Endothelial cell of umbilical vein (primary cell): ENCODE data around the gene RSPH6A. TPM values are rescaled to one million over a fixed set of nuclear protein-coding genes. Genes with fewer than 3 reads are reported as not detected.

Source experiments
- BruUV-seq: library from RNA; stranded (reverse); fragments of 400-500 nt; replicated peaks from 2 replicates; lab custom pipeline; 2021; lab: Mats Ljungman, UMichigan
- CTCF ChIA-PET: fragments of 300-600, 350-600 bp; sonication (Branson Sonifier 250); formaldehyde crosslinking; loops from one replicate; lab custom pipeline; 2021; ENCODE audit warnings: antibody characterized with exemption, inconsistent platforms; lab: Charles Lee
- POLR2A ChIA-PET: fragments of 300-600, 350-600 bp; sonication (Branson Sonifier 250); formaldehyde crosslinking; loops from one replicate; lab custom pipeline; 2021; ENCODE audit warnings: antibody characterized with exemption, inconsistent platforms; lab: Charles Lee
- DNase-seq: peaks from one replicate; pipeline ENCODE4 v3.0.0-alpha.2; 2011; ENCODE audit warnings: low read depth, low spot score
- FAIRE-seq: peaks from 2 replicates; lab custom pipeline; 2011; peaks lifted over from hg19 to GRCh38; lab: Jason Lieb, UNC
- H2AFZ ChIP-seq: 2 replicates; pipeline ENCODE4 v1.6.0; 2012; ENCODE audit warnings: low read depth, low read length, control low read depth, inconsistent platforms
- H3K27ac ChIP-seq: 2 replicates; pipeline ENCODE4 v1.5.1; 2011; ENCODE audit warnings: low read depth, mild to moderate bottlenecking, control low read depth, low read length, moderate library complexity; ENCODE audit not compliant: insufficient read depth
- H3K27me3 ChIP-seq, 2 experiments: 2 replicates each; pipeline versions ENCODE4 v1.6.0 to v1.6.1; 2011; ENCODE audit warnings: low read length in 2 of 2, mixed read lengths in 1 of 2; ENCODE audit not compliant: control insufficient read depth in 2 of 2, insufficient read depth in 2 of 2
- H3K36me3 ChIP-seq, 2 experiments: 2 replicates in 1 of 2; 3 replicates in 1 of 2; pipeline ENCODE4 v1.5.1; 2011; ENCODE audit warnings: low read length in 2 of 2, mild to moderate bottlenecking in 1 of 2, moderate library complexity in 1 of 2; ENCODE audit not compliant: control insufficient read depth in 2 of 2, insufficient read depth in 2 of 2; ENCODE audit errors: extremely low read depth in 1 of 2
- H3K4me1 ChIP-seq: 3 replicates; pipeline ENCODE4 v1.5.1; 2011; ENCODE audit warnings: mild to moderate bottlenecking, low read length; ENCODE audit not compliant: control insufficient read depth, insufficient read depth; ENCODE audit errors: extremely low read depth
- H3K4me2 ChIP-seq: 2 replicates; pipeline ENCODE4 v1.6.1; 2011; ENCODE audit warnings: low read length, control low read depth, mixed read lengths; ENCODE audit not compliant: insufficient read depth
- H3K4me3 ChIP-seq, 3 experiments: fragments of 200-600 bp in 1 of 3; sonication (generic), shearing (Covaris generic) in 1 of 3; replicated peaks in 1 of 3; 2 replicates each; pipeline ENCODE4 v1.5.1; 2011 to 2016; ENCODE audit warnings: control low read depth in 3 of 3, low read length in 3 of 3, mild to moderate bottlenecking in 2 of 3, inconsistent platforms in 1 of 3, low read depth in 1 of 3, moderate library complexity in 1 of 3; ENCODE audit not compliant: insufficient read depth in 1 of 3
- H3K79me2 ChIP-seq: 2 replicates; pipeline ENCODE4 v1.6.0; 2012; ENCODE audit warnings: low read length, inconsistent platforms; ENCODE audit not compliant: control insufficient read depth, insufficient read depth
- H3K9ac ChIP-seq: replicated peaks from 2 replicates; pipeline ENCODE3; 2011; ENCODE audit warnings: low read length, control low read depth; ENCODE audit not compliant: insufficient read depth; ENCODE audit errors: extremely low read depth
- H3K9me1 ChIP-seq: replicated peaks from 3 replicates; pipeline ENCODE4 v1.6.0; 2011; ENCODE audit warnings: mild to moderate bottlenecking, low read length; ENCODE audit not compliant: control insufficient read depth, insufficient read depth; ENCODE audit errors: extremely low read depth
- H3K9me3 ChIP-seq: replicated peaks from 2 replicates; pipeline ENCODE4 v1.5.1; 2012; ENCODE audit warnings: low read length, inconsistent platforms; ENCODE audit not compliant: control insufficient read depth, insufficient read depth
- H4K20me1 ChIP-seq: replicated peaks from 2 replicates; pipeline ENCODE3; 2011; ENCODE audit warnings: mild to moderate bottlenecking, low read length; ENCODE audit not compliant: control insufficient read depth, insufficient read depth; ENCODE audit errors: extremely low read depth
- EZH2 ChIP-seq: IDR thresholded peaks from 2 replicates; pipeline ENCODE4 v1.6.1; 2012; ENCODE audit warnings: borderline replicate concordance, low read depth, mild to moderate bottlenecking, moderate library complexity, low read length, inconsistent platforms; ENCODE audit not compliant: severe bottlenecking
- FOS ChIP-seq: IDR thresholded peaks from 2 replicates; pipeline ENCODE4 v1.6.1; 2011; ENCODE audit warnings: mild to moderate bottlenecking, low read length, moderate library complexity, borderline replicate concordance; ENCODE audit not compliant: insufficient read depth
- GATA2 ChIP-seq: IDR thresholded peaks from 2 replicates; pipeline ENCODE4 v1.7.0; 2011; ENCODE audit warnings: low read depth, mild to moderate bottlenecking, moderate library complexity, mixed read lengths, low read length; ENCODE audit not compliant: insufficient read length, insufficient read depth
- JUN ChIP-seq: IDR thresholded peaks from 2 replicates; pipeline ENCODE4 v1.6.1; 2011; ENCODE audit warnings: borderline replicate concordance, low read depth; ENCODE audit not compliant: insufficient read length, insufficient read depth
- MYC ChIP-seq: IDR thresholded peaks from one replicate; pipeline ENCODE4 v1.6.1; 2011; ENCODE audit warnings: mild to moderate bottlenecking, low read depth, low read length
- POLR2A ChIP-seq: IDR thresholded peaks from 2 replicates; pipeline ENCODE4 v1.6.1; 2012; ENCODE audit warnings: low read depth, mild to moderate bottlenecking, control low read depth, low read length
- POLR2AphosphoS5 ChIP-seq: IDR thresholded peaks from 2 replicates; pipeline ENCODE4 v1.6.1; 2012; ENCODE audit warnings: low read depth, mild to moderate bottlenecking, control low read depth, low read length, moderate library complexity; ENCODE audit not compliant: insufficient read depth
- dilution Hi-C: fragments of 300-500 bp; cut with MboI; formaldehyde crosslinking; loops from one replicate; pipeline ENCODE4 v1.15.0; 2019; ENCODE audit warnings: low sequenced_read_pairs; ENCODE audit not compliant: extremely low pct_ligation_motif_present
- intact Hi-C: fragments of 100-400 bp; cut with micrococcal nuclease; formaldehyde crosslinking; loops from one replicate; pipeline ENCODE4 v1.10.0; 2022
- polyA plus RNA-seq, 4 experiments: library from polyadenylated mRNA; depleted of rRNA in 3 of 4; stranded (reverse) in 3 of 4; unstranded in 1 of 4; fragments of >200 nt; gene quantifications; 2 replicates each; pipeline versions ENCODE4 v1.2.1 to v1.2.3, GENCODE V29; 2011 to 2012; ENCODE audit warnings: missing spikeins in 1 of 4
- total RNA-seq: library from RNA; stranded (reverse); gene quantifications from 2 replicates; pipeline ENCODE4 v1.2.3, GENCODE V29; 2021
- TF ChIP-seq, protein P1 (sequence below), 2 donors: IDR thresholded peaks; 1 replicate in 1 of 2; 2 replicates in 1 of 2; pipeline ENCODE4 v1.5.1; 2011; ENCODE audit warnings: low read length in 2 of 2, mild to moderate bottlenecking in 2 of 2, moderate library complexity in 2 of 2, control low read depth in 1 of 2, inconsistent platforms in 1 of 2, low read depth in 1 of 2; ENCODE audit not compliant: insufficient read depth in 1 of 2; ENCODE audit errors: extremely low read depth in 1 of 2
- TF ChIP-seq, protein P2 (sequence below): IDR thresholded peaks from 2 replicates; pipeline ENCODE4 v1.6.1; 2011; ENCODE audit not compliant: insufficient read depth, insufficient read length

RSPH6A gene
- total and polyA plus RNA-seq, 2 donors (not counting 3 experiments of a cell fraction or from before 2014, with no cell fraction given) = 0.03 to 0.62 TPM

DNA sequence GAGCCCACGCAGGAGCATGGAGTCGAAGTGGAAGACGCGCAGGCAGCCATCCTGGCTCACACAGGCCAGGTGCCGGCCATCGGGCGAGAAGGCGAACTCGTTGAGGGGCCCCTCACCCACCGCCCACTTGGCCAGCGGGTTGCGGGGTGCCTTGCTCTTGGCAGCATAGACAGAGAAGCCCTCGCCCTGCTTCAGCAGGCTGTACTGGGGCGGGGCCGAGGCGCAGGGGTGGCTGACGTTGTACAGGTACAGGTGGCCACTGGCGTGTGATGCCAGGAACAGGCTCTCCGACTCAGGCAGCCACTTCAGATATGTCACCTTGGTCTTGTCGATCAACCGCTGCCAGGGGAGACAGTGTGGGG, 28.6 kb downstream of the RSPH6A start:
- Histone ChIP-seq H3K36me3 (peaks cover 10 to 31% of the 10 kb centered on the region in 2 experiments), H3K4me2 (no peak overlapping the region), H3K9ac (no peak overlapping the region), H3K9me3 (no peaks in the 10 kb centered on the region), H4K20me1 (no peaks in the 10 kb centered on the region), H3K79me2 (peaks cover 10% of the 10 kb centered on the region), H3K9me1 (no peaks in the 10 kb centered on the region), H3K27me3 (no peaks in the 10 kb centered on the region), H3K4me1 (peaks cover 8% of the 10 kb centered on the region), H2AFZ (no peak overlapping the region), H3K4me3 (no peak overlapping the region), H3K27ac (no peak overlapping the region)
- CTCF ChIA-PET = no interaction called here
- FAIRE-seq (no peak), DNase-seq (no peak)
- POLR2A ChIA-PET = no interaction called here
- BruUV-seq = no TSS peak
- intact Hi-C loops = no loop called here
- no peak for TF ChIP-seq POLR2A
- no peak for TF ChIP-seq POLR2AphosphoS5
- TF ChIP-seq, protein P1, sequence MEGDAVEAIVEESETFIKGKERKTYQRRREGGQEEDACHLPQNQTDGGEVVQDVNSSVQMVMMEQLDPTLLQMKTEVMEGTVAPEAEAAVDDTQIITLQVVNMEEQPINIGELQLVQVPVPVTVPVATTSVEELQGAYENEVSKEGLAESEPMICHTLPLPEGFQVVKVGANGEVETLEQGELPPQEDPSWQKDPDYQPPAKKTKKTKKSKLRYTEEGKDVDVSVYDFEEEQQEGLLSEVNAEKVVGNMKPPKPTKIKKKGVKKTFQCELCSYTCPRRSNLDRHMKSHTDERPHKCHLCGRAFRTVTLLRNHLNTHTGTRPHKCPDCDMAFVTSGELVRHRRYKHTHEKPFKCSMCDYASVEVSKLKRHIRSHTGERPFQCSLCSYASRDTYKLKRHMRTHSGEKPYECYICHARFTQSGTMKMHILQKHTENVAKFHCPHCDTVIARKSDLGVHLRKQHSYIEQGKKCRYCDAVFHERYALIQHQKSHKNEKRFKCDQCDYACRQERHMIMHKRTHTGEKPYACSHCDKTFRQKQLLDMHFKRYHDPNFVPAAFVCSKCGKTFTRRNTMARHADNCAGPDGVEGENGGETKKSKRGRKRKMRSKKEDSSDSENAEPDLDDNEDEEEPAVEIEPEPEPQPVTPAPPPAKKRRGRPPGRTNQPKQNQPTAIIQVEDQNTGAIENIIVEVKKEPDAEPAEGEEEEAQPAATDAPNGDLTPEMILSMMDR (IDR thresholded peaks at IDR 0.05; ENCODE audit: extremely low read depth in 1 of 2, insufficient read depth in 1 of 2, low read depth in 1 of 2, low read length in 2 of 2) = no peak
- no peak for TF ChIP-seq MYC
- TF ChIP-seq GATA2 = no peak
- TF ChIP-seq, protein P2, sequence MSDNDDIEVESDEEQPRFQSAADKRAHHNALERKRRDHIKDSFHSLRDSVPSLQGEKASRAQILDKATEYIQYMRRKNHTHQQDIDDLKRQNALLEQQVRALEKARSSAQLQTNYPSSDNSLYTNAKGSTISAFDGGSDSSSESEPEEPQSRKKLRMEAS = no peak
- TF ChIP-seq JUN = no peak
- no peak for TF ChIP-seq EZH2
- no peak for TF ChIP-seq FOS
- dilution Hi-C loops = no loop called here
